ENCODE data around the gene SCAF8. TPM values are rescaled to one million over a fixed set of nuclear protein-coding genes. Genes with fewer than 3 reads are reported as not detected.

SCAF8 gene
- total and polyA plus RNA-seq, 9 of the 15 experiments (the other 6 are each of a cell fraction or from before 2014, with no cell fraction given), result 10.5 to 46.6 (median 23.2) TPM

DNA sequence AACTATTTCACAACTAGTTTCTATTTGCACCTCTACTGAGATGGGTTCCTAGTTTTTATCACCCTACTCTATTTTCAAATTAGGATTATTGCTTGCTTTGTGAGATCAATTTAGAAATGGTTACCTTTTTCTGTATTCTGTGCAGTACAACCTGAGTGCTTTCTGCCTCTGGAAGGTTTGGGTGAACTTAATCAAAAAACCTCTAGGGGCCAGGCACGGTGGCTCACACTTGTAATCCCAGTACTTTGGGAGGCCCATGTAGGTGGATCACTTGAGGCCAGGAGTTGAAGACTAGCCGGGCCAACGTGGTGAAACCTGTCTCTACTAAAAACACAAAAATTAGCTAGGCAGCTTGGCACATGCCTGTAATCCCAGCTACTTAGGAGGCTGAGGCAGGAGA is 63.3 kb downstream of the SCAF8 start (continued):
- TF ChIP-seq, protein P1, sequence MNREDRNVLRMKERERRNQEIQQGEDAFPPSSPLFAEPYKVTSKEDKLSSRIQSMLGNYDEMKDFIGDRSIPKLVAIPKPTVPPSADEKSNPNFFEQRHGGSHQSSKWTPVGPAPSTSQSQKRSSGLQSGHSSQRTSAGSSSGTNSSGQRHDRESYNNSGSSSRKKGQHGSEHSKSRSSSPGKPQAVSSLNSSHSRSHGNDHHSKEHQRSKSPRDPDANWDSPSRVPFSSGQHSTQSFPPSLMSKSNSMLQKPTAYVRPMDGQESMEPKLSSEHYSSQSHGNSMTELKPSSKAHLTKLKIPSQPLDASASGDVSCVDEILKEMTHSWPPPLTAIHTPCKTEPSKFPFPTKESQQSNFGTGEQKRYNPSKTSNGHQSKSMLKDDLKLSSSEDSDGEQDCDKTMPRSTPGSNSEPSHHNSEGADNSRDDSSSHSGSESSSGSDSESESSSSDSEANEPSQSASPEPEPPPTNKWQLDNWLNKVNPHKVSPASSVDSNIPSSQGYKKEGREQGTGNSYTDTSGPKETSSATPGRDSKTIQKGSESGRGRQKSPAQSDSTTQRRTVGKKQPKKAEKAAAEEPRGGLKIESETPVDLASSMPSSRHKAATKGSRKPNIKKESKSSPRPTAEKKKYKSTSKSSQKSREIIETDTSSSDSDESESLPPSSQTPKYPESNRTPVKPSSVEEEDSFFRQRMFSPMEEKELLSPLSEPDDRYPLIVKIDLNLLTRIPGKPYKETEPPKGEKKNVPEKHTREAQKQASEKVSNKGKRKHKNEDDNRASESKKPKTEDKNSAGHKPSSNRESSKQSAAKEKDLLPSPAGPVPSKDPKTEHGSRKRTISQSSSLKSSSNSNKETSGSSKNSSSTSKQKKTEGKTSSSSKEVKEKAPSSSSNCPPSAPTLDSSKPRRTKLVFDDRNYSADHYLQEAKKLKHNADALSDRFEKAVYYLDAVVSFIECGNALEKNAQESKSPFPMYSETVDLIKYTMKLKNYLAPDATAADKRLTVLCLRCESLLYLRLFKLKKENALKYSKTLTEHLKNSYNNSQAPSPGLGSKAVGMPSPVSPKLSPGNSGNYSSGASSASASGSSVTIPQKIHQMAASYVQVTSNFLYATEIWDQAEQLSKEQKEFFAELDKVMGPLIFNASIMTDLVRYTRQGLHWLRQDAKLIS (CRISPR knock-in tag; IDR thresholded peaks at IDR 0.05), result no peak
- TF ChIP-seq TSC22D4 (tag; IDR thresholded peaks at IDR 0.05), result no peak
- no peak for TF ChIP-seq ZC3H11A (IDR thresholded peaks at IDR 0.05; ENCODE audit: low read depth, low read length)
- TF ChIP-seq, protein P2, sequence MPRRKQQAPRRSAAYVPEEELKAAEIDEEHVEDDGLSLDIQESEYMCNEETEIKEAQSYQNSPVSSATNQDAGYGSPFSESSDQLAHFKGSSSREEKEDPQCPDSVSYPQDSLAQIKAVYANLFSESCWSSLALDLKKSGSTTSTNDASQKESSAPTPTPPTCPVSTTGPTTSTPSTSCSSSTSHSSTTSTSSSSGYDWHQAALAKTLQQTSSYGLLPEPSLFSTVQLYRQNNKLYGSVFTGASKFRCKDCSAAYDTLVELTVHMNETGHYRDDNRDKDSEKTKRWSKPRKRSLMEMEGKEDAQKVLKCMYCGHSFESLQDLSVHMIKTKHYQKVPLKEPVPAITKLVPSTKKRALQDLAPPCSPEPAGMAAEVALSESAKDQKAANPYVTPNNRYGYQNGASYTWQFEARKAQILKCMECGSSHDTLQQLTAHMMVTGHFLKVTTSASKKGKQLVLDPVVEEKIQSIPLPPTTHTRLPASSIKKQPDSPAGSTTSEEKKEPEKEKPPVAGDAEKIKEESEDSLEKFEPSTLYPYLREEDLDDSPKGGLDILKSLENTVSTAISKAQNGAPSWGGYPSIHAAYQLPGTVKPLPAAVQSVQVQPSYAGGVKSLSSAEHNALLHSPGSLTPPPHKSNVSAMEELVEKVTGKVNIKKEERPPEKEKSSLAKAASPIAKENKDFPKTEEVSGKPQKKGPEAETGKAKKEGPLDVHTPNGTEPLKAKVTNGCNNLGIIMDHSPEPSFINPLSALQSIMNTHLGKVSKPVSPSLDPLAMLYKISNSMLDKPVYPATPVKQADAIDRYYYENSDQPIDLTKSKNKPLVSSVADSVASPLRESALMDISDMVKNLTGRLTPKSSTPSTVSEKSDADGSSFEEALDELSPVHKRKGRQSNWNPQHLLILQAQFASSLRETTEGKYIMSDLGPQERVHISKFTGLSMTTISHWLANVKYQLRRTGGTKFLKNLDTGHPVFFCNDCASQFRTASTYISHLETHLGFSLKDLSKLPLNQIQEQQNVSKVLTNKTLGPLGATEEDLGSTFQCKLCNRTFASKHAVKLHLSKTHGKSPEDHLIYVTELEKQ (CRISPR knock-in tag; IDR thresholded peaks at IDR 0.05), result no peak
- TF ChIP-seq XRCC3 (IDR thresholded peaks at IDR 0.05), result no peak
- no peak for TF ChIP-seq ZNF444 (CRISPR knock-in tag; IDR thresholded peaks at IDR 0.05)
- no peak for TF ChIP-seq COPS2 (conservative IDR thresholded peaks at IDR 0.05)
- TF ChIP-seq ZNF165 (CRISPR knock-in tag; IDR thresholded peaks at IDR 0.05; ENCODE audit: borderline replicate concordance), result no peak

All from K562 (cell line).